Measurements from ENCODE around the gene OSMR.
"Not testable (repeated sequence)": the region's sequence is repeated elsewhere in the genome, so short reads cannot be mapped to it uniquely, and the experiment has no call there.

Gene OSMR

DNA sequence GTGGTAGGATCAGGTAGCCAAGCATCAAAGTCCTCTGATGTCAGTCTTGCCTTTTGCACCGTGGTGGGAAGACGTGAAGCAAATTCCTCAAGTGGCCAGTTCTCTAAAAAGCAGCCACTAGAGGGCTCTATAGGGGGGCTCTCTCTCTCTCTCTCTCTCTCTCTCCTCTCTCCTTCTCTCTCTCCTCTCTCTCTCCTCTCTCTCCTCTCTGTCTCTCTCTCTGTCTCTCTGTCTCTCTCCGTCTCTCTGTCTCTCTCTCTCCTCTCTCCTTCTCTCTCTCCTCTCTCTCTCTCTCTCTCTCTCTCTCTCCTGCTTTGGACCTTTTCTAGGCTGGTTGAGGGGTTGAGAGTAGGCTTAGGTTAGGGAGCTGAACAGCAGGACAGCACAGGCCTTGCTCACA, 13.9 kb upstream of the OSMR start:
- DNase-seq: no peak

DNA sequence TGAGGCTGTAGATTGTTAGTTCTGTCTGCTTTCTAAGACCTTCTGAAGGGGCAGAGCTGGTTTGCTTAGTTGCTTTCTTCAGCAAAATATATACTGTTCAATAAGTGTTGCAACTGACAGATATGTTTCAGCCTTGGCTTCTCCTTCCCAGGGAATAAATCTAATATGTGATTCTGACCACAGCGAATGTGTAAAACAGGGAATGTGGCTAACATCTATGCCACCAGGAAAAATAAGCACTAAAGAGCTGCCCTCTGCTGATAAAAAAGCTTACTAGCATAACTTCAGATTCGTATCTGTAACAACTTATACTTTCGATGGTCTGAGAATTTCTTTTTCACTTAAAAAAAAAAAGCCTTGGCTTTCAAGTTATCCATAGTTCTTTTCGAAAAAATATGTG, 13.0 kb upstream of the OSMR start:
- no peak for DNase-seq

DNA sequence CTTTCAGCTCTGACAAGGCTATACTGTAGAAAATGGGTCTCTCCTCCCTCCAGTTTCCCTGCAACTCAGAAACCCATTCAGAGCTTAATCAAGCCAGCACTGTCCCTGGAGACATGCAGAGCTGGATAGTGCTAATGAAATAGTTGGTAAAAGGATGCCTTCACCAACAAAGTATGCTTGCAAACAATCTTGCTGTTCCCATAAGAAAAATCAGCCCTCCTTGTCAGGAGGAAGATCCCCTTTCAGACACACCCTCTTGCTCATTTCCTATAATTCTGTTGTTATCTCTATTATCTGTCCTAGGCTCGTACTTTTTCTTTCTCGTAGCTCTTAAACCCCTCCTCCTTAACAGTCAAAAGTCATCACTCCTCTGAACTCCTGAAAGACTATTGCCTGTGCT, 9.9 kb upstream of the OSMR start:
- DNase-seq: no peak

DNA sequence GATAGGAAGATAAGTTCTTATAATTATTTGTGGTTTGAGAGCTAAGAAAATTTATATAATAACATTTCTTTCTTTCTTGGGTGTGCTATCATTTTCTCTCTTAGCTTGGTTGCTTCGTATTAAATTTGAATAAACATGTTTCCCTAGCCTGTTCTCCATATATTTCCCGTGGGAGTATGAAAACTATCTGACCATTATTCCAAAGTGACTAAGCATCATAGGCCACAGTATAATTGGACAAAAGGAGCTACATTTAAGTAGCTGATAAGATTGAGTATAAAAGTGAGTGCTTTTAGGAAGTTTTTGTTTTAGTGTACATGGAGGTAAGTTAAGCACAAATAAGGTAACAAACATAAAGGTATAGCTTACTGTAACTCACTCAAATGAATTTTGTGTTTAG, 8.4 kb upstream of the OSMR start:
- no peak for DNase-seq

DNA sequence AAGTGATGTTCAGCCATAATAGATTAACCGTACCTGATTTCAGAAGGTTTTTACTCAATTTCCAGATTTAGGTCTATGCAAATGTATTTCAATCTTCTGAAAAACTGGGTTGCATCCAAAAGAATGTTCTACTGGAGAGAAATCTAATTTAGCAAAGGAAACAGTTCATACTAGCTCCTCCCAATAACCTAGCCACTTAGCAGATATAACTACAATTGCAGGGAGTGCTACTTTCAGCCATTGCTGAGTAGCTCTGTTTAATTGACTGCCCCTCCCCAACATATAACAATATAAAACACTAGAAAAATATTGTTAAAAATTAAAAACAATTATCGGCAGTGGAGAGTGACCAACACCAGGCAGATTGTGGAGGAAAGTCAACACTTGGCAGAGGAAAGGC, 7.9 kb upstream of the OSMR start:
- DNase-seq: no peak

DNA sequence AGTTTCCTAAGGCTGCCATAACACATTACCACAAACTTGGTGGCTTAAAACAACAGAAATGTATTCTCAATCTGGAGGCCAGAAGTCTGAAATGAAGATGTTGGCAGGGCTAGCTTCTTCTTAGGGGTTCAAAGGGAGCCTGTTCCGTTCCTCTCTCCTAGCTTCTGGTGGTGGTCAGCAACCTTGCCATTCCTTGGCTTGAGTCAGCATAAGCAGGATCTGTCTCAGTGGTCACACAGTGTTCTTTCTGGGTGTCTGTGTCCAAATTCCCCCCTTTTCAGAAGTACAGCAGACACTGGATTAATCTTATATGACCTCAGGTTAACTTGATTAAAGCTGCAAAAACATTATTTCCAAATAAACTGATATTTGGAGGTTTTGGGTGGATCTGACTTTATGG, 2.1 kb upstream of the OSMR start:
- no peak for DNase-seq

DNA sequence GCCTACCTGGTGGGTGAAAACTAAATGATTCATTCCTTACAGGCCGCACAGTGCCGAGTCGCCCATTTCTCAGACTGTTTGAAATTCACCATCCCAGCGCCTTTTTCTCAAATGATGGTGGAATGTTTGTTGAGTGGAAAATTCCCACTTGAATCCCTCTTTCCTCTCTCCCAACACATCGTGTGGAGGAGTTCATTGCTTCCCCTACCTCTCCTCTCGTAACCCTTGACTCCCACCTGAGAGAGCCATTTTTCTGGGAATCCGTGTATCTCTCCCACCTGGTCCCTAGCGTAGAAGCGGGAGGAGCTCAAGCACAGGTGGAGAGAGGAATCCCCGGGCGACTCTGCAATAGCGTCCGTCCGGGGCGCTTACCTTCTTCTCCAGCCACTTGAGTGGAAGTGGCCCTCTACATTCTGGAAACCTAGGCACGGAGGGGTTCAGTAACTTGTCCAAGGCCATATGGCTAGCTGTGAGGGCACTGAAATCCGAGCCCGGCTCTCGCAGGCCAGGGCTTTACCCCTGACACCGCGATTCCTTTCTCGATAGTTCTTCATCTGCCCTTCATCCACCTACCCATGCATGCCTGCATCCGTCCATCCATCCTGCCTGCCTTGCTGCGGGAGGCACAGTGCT, 683 bp downstream of the OSMR start:
- DNase-seq: no peak

DNA sequence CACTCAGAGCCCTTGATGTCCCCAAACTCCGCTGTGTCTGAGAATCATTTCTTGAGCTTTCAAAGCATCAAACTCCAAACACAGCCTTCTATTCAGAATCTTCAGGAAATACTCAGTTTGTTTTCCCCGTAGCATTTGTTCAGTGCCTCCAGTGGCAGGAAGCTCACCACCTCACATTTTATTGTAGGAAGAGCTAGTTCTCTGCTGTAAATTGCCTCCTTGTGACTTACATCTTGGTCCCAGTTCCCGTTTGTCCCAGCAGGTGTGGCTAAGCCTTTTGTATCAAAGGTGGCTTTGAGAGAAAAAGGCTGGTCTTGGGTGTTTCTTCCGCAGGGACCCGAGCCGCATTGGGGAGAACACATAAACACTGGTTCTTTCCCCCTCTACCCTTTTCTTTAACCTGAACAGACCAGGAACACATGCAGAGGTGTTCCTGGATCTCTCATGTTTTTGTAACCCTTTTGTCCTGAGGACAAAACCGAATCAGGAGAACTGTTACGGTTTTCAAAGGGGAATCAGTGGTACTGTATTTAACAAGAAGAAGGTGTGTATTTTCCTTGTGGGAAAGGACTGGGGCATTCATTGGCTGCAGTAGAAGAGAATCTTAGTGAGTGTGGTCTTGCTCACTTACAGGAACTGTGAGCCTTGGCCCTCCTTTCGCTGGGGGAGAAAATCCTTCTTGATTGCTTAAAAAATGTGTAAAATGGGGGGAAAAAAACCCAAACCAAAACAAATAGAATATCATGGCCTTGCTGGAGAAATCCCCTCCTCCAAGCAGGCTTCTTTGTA, 1.9 kb downstream of the OSMR start:
- DNase-seq: no peak

DNA sequence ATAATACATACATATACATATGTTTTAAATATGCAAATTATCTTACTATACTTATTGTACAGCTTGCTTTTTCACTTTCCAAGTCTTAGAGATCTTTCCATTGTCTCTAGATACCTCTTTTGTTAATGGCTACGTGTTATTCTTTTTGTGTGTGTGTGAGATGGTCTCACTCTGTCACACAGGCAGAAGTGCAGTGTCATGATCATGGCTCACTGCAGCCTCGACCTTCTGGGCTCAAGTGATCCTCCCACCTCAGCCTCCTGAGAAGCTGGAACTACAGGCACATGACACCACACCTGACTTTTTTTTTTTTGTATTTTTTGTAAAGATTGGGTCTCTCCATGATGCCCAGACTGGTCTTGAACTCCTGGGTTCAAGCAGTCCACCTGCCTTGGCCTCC, 2.8 kb downstream of the OSMR start:
- DNase-seq: no peak

DNA sequence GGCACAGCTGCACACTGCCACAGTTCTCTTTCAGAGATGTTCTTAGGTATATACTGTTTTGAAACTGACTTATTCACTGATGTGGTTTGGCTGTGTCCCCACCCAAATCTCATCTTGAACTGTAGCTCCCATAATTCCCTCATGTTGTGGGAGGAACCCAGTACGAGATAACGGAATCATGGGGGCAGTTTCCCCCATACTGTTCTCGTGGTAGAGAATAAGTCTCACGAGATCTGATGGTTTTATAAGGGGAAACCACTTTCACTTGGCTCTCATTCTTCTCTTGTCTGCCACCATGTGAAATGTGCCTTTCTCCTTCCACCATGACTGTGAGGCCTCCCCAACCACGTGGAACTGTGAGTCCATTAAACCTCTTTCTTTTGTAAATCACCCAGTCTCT, 5.8 kb downstream of the OSMR start:
- DNase-seq: not testable (repeated sequence)

DNA sequence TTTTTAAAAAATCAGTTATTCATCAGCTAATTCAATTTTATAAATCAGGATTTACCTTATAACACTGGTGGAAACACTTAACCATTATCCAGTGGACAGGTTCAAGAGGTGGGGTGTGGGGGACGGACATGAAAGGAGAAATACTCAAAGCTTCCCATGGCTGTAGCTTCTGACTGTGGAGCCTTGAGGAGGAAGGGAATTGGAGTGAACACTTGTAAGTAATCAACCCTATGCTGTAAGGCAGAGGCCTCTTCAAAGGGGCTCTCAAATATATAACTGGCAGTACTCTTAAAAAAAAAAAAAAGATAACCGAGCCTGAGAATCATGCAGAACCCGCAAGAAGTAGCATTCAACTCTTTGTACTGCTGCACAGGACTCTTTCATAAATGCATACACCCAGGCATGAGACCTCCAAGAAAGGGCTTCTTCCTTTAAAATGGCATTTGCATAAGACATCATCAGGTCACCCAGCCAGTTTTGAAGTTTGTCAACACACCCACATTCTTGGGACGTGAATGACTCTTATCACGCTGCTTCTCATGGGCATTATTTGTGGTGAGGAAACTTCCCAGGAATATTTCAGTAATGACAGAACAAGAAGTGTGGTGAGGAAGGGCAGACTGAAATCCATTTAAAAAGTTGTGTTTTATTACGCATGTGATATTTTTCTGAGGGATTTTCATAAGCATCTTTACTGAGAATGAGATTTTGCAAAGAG, 8.1 kb downstream of the OSMR start:
- DNase-seq: no peak

DNA sequence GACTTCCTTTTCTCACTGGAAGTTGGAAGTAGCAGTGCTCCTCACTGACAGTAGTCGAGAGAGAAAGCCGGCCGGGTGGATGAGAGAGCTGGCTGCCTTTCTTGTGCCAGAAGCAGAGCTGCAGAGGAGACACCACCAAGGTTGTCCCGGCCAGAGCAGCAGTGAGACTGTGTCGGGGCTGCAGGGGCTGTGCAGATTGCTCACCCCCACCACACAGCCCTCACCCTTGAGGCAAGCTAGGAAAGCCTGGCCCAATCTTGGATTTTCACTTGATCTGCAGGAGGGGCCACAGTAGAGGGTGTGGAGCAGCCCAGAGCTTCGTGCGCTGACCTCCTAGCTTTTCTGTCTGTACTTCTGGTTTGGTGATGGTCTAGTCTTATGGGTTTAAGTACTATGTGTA, 9.1 kb downstream of the OSMR start:
- no peak for DNase-seq

DNA sequence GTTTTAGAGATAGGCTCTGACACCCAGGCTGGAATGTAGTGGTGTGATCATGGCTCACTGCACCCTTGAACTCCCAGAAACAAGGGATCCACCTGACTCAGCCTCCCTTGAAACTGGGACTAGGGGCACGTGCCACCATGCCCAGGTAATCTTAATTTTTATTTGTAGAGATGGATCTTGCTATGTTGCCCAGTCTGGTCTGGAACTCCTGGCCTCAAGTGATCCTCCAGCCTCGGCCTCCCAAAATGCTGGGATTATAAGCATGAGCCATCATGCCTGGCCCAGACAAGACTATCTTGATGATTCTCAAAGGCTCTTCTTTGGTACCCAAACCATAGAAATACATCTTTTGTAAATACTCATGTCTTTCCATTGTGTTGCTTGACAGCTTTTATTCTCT, 10.8 kb downstream of the OSMR start:
- no peak for DNase-seq

DNA sequence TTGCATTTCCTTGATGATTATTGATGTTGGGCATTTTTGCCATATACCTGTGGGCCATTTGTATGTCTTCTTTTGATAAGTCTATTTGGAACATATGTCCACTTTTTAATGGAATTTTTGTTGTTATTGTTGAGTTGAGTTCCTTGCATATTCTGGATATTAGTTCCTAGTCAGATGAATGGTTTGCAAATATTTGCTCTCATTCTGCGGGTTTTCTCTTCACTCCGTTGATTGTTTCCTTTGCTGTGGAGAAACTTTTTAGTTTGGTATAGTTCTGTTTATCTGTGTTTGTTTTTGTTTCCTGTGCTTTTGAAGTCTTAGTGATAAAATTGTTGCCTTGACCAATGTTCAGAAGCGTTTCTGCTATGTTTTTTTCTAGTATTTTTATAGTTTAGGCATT, 13.0 kb downstream of the OSMR start:
- no peak for DNase-seq

DNA sequence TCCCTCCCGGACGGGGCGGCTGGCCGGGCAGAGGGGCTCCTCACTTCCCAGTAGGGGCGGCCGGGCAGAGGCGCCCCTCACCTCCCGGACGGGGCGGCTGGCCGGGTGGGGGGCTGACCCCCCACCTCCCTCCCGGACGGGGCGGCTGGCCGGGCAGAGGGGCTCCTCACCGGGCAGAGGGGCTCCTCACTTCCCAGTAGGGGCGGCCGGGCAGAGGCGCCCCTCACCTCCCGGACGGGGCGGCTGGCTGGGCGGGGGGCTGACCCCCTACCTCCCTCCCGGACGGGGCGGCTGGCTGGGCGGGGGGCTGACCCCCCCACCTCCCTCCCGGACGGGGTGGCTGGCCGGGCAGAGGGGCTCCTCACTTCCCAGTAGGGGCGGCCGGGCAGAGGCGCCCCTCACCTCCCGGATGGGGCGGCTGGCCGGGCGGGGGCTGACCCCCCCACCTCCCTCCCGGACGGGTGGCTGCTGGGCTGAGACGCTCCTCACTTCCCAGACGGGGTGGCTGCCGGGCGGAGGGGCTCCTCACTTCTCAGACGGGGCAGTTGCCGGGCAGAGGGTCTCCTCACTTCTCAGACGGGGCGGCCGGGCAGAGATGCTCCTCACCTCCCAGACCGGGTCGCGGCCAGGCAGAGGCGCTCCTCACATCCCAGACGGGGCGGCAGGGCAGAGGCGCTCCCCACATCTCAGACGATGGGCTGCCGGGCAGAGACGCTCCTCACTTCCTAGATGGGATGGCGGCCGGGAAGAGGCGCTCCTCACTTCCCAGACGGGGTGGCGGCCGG, 16.4 kb downstream of the OSMR start:
- DNase-seq: not testable (repeated sequence)

DNA sequence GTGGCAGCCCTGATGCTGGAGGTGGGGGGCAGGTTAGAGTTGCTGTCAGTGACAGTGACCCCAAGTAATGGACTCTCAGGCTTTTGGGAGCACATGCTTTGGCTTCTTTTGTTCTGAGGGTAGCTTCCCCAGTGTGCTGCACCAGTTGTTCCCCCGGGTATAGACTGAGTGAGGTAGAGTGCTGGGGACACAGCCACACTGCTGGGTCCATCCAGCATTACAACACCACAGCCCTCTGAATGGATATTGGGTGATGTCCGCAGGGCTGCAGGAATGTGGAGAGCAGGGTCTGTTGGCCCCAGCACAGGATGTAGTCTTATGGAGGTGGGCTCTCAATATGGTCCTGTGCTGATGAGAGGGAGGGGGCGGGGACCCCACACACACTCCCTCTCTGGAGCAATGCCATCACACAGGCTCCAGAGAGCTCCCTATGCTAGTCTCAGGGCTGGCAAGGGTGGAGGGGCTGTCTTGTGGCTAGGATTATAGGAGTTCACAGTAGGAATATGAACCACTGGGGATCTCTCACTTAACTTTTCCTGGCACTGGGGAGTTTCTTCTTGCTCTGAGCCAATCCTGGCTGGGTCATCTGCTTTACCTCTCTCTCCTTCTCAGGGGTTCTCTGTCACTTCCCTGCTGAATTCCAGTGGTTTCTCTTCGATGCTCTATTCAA, 20.7 kb downstream of the OSMR start:
- no peak for DNase-seq

DNA sequence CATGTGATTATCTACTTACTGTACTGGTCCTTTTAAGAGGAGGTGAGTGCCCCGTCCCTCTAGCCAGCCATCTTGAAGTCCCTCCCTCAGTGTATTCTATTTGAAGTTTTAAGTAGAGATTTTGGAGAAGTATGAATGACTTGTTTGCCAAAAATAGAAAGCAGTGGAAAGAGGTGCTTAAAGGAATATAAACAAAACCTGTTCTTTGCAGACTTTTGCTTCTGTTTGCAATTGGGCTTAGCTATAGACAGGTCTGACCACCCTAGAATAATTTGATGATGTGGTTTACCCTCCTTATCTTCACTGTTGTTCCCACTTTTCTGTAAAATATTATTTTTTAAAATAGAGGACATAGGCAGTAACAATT, 21.2 kb downstream of the OSMR start:
- DNase-seq: no peak

DNA sequence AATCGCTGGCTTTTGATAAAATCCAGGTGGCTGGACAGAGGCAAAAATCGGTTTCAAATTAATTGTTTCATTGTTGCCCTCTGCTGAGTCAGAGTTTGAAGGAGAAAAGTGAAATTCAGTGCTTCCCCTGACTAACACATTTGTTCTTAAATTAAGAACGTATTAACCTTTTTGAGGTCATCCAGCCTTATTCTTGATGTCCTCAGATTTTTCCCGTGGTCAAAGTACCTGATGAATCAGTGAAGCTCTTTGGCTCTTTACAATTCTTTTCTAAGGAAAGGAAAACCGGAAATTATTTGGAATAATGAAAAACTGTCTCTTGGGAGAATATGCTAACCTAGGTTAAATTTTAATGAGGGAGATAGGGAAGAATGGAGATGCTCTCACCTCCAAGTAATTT, 21.6 kb downstream of the OSMR start:
- no peak for DNase-seq

DNA sequence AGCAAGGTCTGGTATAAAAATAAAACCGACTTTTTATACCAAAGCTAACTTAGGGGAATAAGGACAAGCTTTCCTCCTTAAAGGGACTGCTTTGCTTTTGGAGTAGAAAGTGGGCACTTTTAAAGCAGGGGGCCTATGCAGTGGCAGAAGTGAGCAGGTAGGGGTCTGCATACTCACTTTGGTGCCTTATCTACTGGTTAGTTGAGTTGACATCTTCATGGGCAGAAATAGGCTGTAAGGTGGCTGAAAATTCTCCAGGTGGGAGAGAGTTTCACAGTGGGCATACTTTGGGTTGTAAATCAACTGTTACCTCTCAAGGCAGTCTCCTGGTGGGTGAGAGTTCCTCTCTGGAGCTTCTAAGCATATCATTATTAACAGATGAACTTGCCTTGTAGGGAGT, 24.8 kb downstream of the OSMR start:
- no peak for DNase-seq

DNA sequence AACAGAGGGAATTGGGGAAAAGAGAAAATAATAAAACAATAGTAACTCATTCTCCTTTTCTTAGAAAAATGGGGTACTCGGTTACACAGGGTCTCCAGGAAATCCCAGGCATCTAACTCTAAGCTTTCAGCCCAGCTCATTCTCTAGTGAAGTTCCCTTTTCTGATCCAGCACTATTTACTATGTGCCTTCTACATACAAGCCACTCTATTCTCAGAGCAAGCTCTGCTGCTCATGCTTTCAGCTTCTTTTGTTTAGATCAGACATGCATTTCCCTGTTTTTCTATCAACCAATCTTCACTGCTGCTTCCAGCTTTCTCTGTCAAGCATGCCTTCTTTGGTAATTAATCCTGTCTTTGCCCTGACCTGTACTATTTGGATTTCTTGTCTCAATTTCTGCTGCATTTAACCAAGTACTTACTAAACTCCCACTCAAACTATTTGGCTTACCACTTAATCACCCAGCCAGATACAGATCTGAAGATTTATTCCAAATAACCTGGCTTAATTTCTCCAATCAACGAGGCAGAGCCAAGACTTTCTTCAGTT, 25.3 kb downstream of the OSMR start:
- no peak for DNase-seq

DNA sequence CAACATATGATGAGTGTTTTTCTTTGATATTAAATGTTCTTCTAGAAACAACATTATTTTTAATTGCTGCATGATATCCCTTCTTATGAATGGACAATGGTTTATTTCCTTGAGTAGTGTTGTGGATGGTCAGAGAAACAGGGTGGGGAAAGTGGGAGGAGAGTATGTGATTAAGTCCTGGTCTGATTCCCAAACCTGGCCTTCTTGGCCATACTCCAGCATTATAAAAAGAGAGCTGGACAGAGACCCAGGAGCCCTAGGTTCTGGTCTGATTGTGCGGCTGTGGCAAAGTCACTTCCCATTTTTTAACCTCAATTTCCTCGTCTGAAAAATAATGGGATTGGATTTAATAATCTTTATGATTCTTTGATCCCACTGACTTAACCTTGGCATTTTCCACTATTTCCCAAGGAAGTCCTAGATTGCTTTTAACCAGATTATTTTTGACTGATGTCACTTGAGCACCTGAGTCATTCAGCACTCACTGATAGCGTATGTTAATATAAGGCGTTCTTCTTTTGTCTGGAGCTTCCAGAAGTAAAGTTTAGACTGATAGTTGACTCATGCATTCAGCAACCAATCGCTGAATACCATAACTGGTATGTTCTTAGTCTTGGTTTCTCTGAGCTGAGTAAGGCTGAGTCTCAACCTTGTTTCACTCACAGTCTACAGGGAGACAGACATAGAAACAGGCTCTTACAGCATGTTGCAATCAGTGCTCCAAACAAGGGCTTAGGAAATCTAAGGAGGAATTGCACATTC, 26.2 kb downstream of the OSMR start:
- no peak for DNase-seq

DNA sequence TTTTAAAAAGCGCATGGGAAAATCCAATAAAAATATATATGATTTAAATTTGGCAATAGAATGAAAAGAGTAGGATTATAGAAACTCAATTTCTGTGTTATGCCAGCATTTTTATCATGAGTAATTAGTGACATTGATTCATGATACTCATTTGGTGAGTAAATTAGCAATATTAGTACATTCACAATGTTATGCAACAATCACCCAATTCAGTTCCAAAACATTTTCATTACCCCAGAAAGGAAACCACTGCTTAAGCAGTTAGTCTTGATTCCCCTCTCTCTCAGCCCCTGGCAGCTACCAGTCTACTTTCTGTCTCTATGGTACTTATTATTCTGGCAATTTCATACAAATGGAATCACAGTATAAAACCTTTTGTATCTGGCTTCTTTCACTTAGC, 27.0 kb downstream of the OSMR start:
- no peak for DNase-seq

Measured in NCI-H2107 (cell line).